Measurements from ENCODE around the gene TCAF2. TPM values are rescaled to one million over a fixed set of nuclear protein-coding genes. Genes with fewer than 3 reads are reported as not detected.

Gene TCAF2
- total RNA-seq, 1 donor from 2014 or later: 2.3 TPM

Other genes starting within 250 kb of the TCAF2 start
- 14.4 and 92.3 TPM in 2 replicates for gene ZYX, start 239.6 kb upstream of the TCAF2 start, total RNA-seq
- gene EPHA1, start 212.1 kb upstream of the TCAF2 start, total RNA-seq: 4.8 and 13.7 TPM in 2 replicates
- not detected in 2 replicates for gene TAS2R60, start 177.5 kb upstream of the TCAF2 start, total RNA-seq
- gene TAS2R41, start 143.1 kb upstream of the TCAF2 start, total RNA-seq: not detected in 2 replicates
- 0.87 TPM in 1 of 2 replicates, not detected in the other for gene CTAGE15, start 49.2 kb upstream of the TCAF2 start, total RNA-seq
- 1.0 TPM in 1 of 2 replicates, not detected in the other for gene CTAGE6, start 136.7 kb downstream of the TCAF2 start, total RNA-seq

Data from renal cortical epithelial cell (primary cell).